Ovary (tissue), 9 donors: Measurements from ENCODE around the gene TMEM135. TPM values are rescaled to one million over a fixed set of nuclear protein-coding genes. Genes with fewer than 3 reads are reported as not detected.

Source experiments
- DNase-seq, 5 donors: peaks; one replicate each; pipeline ENCODE4 v3.0.0-alpha.2; 2019 to 2020
- H3K27ac ChIP-seq, 2 donors: fragments of 200-600 bp; one replicate each; pipeline versions ENCODE4 v1.5.1 to v1.8.0; 2019 to 2022
- H3K27me3 ChIP-seq: fragments of 200-600 bp; one replicate; pipeline ENCODE4 v1.8.0; 2022
- H3K36me3 ChIP-seq: fragments of 200-600 bp; sonication (generic); one replicate; pipeline ENCODE4 v1.5.1; 2019
- H3K4me1 ChIP-seq: one replicate; pipeline ENCODE4 v1.8.1; 2013; ENCODE audit warnings: mild to moderate bottlenecking, moderate library complexity; ENCODE audit not compliant: insufficient read depth
- H3K4me3 ChIP-seq: fragments of 200-600 bp; sonication (generic); one replicate; pipeline ENCODE4 v1.5.1; 2017
- H3K9me3 ChIP-seq, 2 donors: fragments of 200-600 bp in 1 of 2; sonication (generic) in 1 of 2; one replicate each; pipeline versions ENCODE4 v1.5.1 to v1.8.1; 2013 to 2019; ENCODE audit warnings: mild to moderate bottlenecking in 1 of 2, moderate library complexity in 1 of 2
- EP300 ChIP-seq: sonication (generic); formaldehyde crosslinking; IDR thresholded peaks from one replicate; pipeline ENCODE4 v1.6.1; 2017; ENCODE audit warnings: antibody characterized with exemption
- POLR2A ChIP-seq: fragments of 450-650 bp; IDR thresholded peaks from one replicate; pipeline ENCODE4 v1.6.1; 2017; ENCODE audit warnings: antibody characterized with exemption, mild to moderate bottlenecking, moderate library complexity
- WGBS, 3 donors: extraction: QIAGEN DNeasy Blood & Tissue Kit in 1 of 3; methylation state at CpG; one replicate each; pipeline versions ENCODE4 v1.1.5 to v1.1.7; 2013 to 2017; 5-methylcytosine and 5-hydroxymethylcytosine counted together
- intact Hi-C, 4 donors: fragments of 100-400 bp; cut with DNase I; formaldehyde crosslinking; loops; one replicate each; pipeline versions ENCODE4 v1.11.0 to v1.15.1; 2022 to 2023
- polyA plus RNA-seq, 2 donors: library from polyadenylated mRNA; stranded (reverse); fragments of 200-250 nt in 1 of 2; fragments of 350-450 nt in 1 of 2; fragmentation: Illumina TruSeq in 1 of 2; extraction: RNeasy Lipid Tissue Mini Kit (QIAGEN cat#74804) in 1 of 2; gene quantifications; one replicate each; pipeline ENCODE4 v1.2.3, GENCODE V29; 2013 to 2014
- total RNA-seq, 7 donors: library from RNA; depleted of rRNA in 2 of 7; stranded (reverse); fragments of >200 nt in 2 of 7; fragmentation: NEBNext Ultra II Directional in 3 of 7; extraction: Animal tissue kit (Norgen Biotek cat#: 25700) in 3 of 7; gene quantifications; one replicate each; pipeline versions ENCODE4 v1.1.0 to v1.2.4, GENCODE V29; 2016 to 2023
- TF ChIP-seq, protein P1 (sequence below), 3 donors: fragments of 450-650 bp in 2 of 3; fragments of 200-600 bp in 1 of 3; IDR thresholded peaks; one replicate each; pipeline versions ENCODE4 v1.5.1 to v1.8.0; 2016 to 2022; ENCODE audit warnings: antibody characterized with exemption in 3 of 3, mild to moderate bottlenecking in 1 of 3
- donor health status: DM: no; HTN: no; CAD: no; lungs with moderate emphysema.
- donor health status: DM: no; HTN: no; CAD: no.
- donor health status: Bipolar disorder and iron deficiency.
- donor health status: DM: yes; HTN: yes; CAD: no.
- donor health status: DM: no; HTN: no; CAD: no.
- donor health status: DM: yes; HTN: yes; CAD: no.

The TMEM135 gene
- total and polyA plus RNA-seq, 9 donors = 8.8 to 24.2 (median 19.6) TPM

DNA sequence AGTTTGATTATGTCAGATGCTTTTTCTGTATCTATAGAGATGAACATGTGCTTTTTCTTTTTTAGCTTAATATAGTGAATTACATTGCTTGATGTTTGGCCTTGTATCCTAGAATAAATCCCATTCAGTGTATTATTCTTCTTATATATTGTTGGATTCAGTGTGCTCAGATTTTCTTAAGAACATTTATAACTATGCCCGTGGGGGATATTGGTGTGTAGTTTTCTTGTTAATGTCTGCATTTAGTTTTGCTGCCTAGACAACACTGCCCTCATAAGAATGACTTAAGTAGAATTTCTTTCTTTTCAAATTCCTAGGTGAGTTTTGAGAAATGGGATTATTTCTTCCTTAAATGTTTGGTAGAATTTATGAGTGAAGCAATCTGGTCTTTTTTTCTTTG lies 98.5 kb downstream of the TMEM135 start:
- no peaks in the 10 kb centered on the region for H3K9me3 ChIP-seq
- WGBS, 3 donors = 64 to 95% (median 88%) methylated on average over 1 of the region's 1 CpG
- no peaks in the 10 kb centered on the region for H3K36me3 ChIP-seq
- DNase-seq = no peak
- TF ChIP-seq EP300 (no peak), POLR2A (no peak)
- TF ChIP-seq, protein P1, sequence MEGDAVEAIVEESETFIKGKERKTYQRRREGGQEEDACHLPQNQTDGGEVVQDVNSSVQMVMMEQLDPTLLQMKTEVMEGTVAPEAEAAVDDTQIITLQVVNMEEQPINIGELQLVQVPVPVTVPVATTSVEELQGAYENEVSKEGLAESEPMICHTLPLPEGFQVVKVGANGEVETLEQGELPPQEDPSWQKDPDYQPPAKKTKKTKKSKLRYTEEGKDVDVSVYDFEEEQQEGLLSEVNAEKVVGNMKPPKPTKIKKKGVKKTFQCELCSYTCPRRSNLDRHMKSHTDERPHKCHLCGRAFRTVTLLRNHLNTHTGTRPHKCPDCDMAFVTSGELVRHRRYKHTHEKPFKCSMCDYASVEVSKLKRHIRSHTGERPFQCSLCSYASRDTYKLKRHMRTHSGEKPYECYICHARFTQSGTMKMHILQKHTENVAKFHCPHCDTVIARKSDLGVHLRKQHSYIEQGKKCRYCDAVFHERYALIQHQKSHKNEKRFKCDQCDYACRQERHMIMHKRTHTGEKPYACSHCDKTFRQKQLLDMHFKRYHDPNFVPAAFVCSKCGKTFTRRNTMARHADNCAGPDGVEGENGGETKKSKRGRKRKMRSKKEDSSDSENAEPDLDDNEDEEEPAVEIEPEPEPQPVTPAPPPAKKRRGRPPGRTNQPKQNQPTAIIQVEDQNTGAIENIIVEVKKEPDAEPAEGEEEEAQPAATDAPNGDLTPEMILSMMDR (IDR thresholded peaks at IDR 0.05) = no peak
- no peaks in the 10 kb centered on the region for H3K27me3 ChIP-seq
- intact Hi-C loops = no loop called here
- no peak overlapping the region for H3K4me3 ChIP-seq
- no peak overlapping the region for H3K27ac ChIP-seq
- no peaks in the 10 kb centered on the region for H3K4me1 ChIP-seq

- TF ChIP-seq, protein P1 (IDR thresholded peaks at IDR 0.05) = no peak
- no peak for TF ChIP-seq EP300
- H3K4me3 ChIP-seq = no peak overlapping the region
- no peaks in the 10 kb centered on the region for H3K4me1 ChIP-seq
- H3K27me3 ChIP-seq = no peaks in the 10 kb centered on the region
- intact Hi-C loops = no loop called here
- DNase-seq = no peak
- no peak overlapping the region for H3K27ac ChIP-seq
- H3K36me3 ChIP-seq = no peaks in the 10 kb centered on the region
- no peaks in the 10 kb centered on the region for H3K9me3 ChIP-seq
- WGBS, 3 donors = 54 to 76% (median 63%) methylated on average over 2 of the region's 2 CpGs
Observed at GRCh38 chr11:87137711-87138110, 100.0 kb downstream of the TMEM135 start.

- Histone ChIP-seq H3K4me3 (no peak overlapping the region), H3K36me3 (no peaks in the 10 kb centered on the region), H3K27ac (no peak overlapping the region), H3K4me1 (no peaks in the 10 kb centered on the region), H3K27me3 (no peaks in the 10 kb centered on the region), H3K9me3 (no peaks in the 10 kb centered on the region)
- intact Hi-C loops = no loop called here
- no peak for DNase-seq
- TF ChIP-seq, protein P1 (IDR thresholded peaks at IDR 0.05) = no peak
- TF ChIP-seq POLR2A = no peak
- TF ChIP-seq EP300 = no peak
- WGBS, 3 donors = 49 to 98% (median 97%) methylated on average over 1 of the region's 1 CpG
Observed at GRCh38 chr11:87139475-87139874, 101.7 kb downstream of the TMEM135 start.

- H3K9me3 ChIP-seq = no peaks in the 10 kb centered on the region
- H3K27me3 ChIP-seq = no peaks in the 10 kb centered on the region
- H3K4me1 ChIP-seq = no peaks in the 10 kb centered on the region
- intact Hi-C loops = no loop called here
- 68 to 94% (median 94%) methylated on average over 2 of the region's 2 CpGs for WGBS, 3 donors
- no peak overlapping the region for H3K27ac ChIP-seq
- TF ChIP-seq POLR2A (no peak), EP300 (no peak)
- TF ChIP-seq, protein P1 (IDR thresholded peaks at IDR 0.05) = no peak
- no peak overlapping the region for H3K4me3 ChIP-seq
- no peaks in the 10 kb centered on the region for H3K36me3 ChIP-seq
- no peak for DNase-seq
Observed at GRCh38 chr11:87141322-87141721, 103.6 kb downstream of the TMEM135 start.
